ENCODE measurements around the gene SREBF1. TPM values are rescaled to one million over a fixed set of nuclear protein-coding genes. Genes with fewer than 3 reads are reported as not detected.

SREBF1 gene
- total RNA-seq, 1 donor from 2014 or later: 51.6 TPM

DNA sequence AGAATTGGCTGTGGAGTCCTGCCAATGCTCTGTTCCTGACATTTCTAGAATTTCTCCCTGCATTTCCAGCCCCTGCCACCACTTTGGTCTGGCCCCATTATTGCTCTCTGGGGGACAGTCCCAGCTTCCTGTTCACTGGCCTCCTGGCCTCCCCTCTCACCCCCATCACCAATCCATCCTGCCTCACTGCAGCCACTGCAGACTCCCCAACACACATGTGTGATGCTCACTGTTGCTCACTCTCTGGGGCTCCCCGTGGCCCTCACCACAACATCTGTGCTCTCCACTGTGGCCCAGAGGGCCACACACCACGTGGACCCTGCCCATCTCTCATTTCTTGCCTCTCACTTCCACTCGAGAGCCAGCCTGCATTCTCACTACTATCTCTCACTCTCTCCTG, 64.6 kb downstream of the SREBF1 start:
- H3K27me3 ChIP-seq (ENCODE audit: control insufficient read depth, insufficient read depth, low read length): no peaks in the 10 kb centered on the region
- H3K36me3 ChIP-seq (ENCODE audit: control insufficient read depth, insufficient read depth, low read length): peaks cover 1% of the 10 kb centered on the region
- H3K4me3 ChIP-seq (ENCODE audit: low read depth, low read length): no peak overlapping the region
- FAIRE-seq (no peak), DNase-seq (ENCODE audit: low read depth) (no peak)
- no peak for TF ChIP-seq CTCF (IDR thresholded peaks at IDR 0.05; ENCODE audit: insufficient read depth, low read length, severe bottlenecking)

DNA sequence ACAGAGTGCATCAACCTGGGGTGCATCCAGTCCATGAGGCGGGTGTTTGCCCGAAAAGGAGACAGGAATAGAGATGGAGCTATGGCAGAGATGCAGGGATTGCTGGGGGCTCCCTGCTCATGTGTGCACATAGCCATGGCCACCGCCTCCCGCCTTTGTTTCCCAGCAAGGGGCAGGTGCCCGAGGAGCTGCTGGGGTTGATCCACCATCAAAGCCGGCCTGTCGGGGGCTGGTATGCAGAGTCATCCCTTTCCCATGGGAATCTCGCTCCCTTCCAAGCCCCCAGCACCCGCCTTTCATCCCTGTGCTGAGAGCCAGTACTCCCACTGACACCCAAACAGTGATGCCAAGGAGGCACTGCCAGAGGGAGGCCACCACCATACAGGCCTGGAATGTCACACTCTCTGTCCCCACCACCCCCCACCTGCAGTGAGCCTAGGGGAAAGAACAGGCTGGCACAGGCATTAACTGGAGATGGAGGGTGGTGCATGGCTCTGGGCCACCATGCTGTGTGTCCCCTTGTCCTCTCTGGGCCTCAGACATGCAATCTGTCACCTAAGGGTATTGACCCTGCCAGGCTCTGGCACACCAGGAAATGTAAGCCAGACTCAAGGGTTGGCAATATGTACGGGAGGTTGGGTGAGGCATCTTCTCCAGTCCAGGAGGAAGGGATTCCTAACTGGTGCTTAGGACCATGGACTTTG, 65.1 kb downstream of the SREBF1 start:
- H3K27me3 ChIP-seq (ENCODE audit: control insufficient read depth, insufficient read depth, low read length): no peaks in the 10 kb centered on the region
- TF ChIP-seq CTCF (IDR thresholded peaks at IDR 0.05; ENCODE audit: insufficient read depth, low read length, severe bottlenecking): no peak
- DNase-seq (ENCODE audit: low read depth) (no peak), FAIRE-seq (no peak)
- no peak overlapping the region for H3K4me3 ChIP-seq (ENCODE audit: low read depth, low read length)
- H3K36me3 ChIP-seq (ENCODE audit: control insufficient read depth, insufficient read depth, low read length): peaks cover 2% of the 10 kb centered on the region

- H3K36me3 ChIP-seq (ENCODE audit: control insufficient read depth, insufficient read depth, low read length): peaks cover 3% of the 10 kb centered on the region
- DNase-seq (ENCODE audit: low read depth): no peak
- no peak overlapping the region for H3K4me3 ChIP-seq (ENCODE audit: low read depth, low read length)
- FAIRE-seq: no peak
- no peak for TF ChIP-seq CTCF (IDR thresholded peaks at IDR 0.05; ENCODE audit: insufficient read depth, low read length, severe bottlenecking)
- no peaks in the 10 kb centered on the region for H3K27me3 ChIP-seq (ENCODE audit: control insufficient read depth, insufficient read depth, low read length)
These were observed 66.1 kb downstream of the SREBF1 start for GRCh38 chr17:17770632-17771044.

DNA sequence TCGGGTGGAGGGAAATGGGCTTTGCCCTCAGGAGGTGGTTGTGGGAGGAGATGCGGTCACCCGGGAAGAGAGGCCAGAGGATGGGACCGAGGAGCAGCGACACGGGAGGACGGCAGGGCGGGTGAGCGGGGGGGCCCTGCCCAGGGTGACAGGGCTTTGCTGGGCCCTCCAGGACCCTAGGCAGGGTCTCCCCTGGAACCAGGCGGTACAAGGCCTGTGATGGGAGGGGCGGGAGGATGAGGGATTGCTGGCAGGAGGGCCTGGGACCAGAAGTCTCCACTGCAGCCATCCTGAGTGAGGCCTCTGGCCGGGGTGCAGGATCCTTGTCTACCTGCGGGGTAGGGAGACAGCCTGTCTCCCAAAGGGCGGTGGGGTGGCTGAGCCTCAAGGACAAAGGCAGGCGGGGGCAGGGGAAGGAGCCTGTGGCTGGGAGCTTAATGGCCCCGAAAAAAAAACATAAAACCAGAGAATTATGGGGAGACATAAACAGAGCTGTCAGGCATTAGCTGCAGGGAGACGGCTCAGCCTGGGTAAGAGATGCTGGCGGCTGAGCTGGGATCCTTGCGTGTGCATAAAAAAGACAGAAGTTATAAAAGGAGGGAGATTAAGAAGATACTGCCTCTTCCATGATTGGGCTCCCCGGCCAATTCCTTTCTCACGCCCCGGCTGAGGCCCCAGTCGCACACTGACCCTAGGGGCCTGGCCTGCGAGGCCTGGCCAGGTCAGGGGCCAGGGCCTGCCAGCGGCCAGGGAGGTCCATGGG, 66.7 kb downstream of the SREBF1 start:
- DNase-seq (ENCODE audit: low read depth): no peak
- Histone ChIP-seq H3K36me3 (ENCODE audit: control insufficient read depth, insufficient read depth, low read length) (peaks cover 3% of the 10 kb centered on the region), H3K4me3 (ENCODE audit: low read depth, low read length) (no peak overlapping the region), H3K27me3 (ENCODE audit: control insufficient read depth, insufficient read depth, low read length) (no peaks in the 10 kb centered on the region)
- FAIRE-seq: no peak
- no peak for TF ChIP-seq CTCF (IDR thresholded peaks at IDR 0.05; ENCODE audit: insufficient read depth, low read length, severe bottlenecking)

- no peaks in the 10 kb centered on the region for H3K27me3 ChIP-seq (ENCODE audit: control insufficient read depth, insufficient read depth, low read length)
- DNase-seq (ENCODE audit: low read depth) (no peak), FAIRE-seq (no peak)
- no peak overlapping the region for H3K4me3 ChIP-seq (ENCODE audit: low read depth, low read length)
- TF ChIP-seq CTCF (IDR thresholded peaks at IDR 0.05; ENCODE audit: insufficient read depth, low read length, severe bottlenecking): no peak
- H3K36me3 ChIP-seq (ENCODE audit: control insufficient read depth, insufficient read depth, low read length): peaks cover 5% of the 10 kb centered on the region
These were observed 68.2 kb downstream of the SREBF1 start for GRCh38 chr17:17768424-17769088.
